ENCODE results near the gene SIM1.

Gene SIM1

GRCh38 chr6:100503043-100503705 lies 38.5 kb upstream of the SIM1 start:
- TF ChIP-seq CEBPB (IDR thresholded peaks at IDR 0.05) (no peak), ZBTB7A (IDR thresholded peaks at IDR 0.05; ENCODE audit: low read depth) (no peak), NFIC (IDR thresholded peaks at IDR 0.05) (no peak), USF1 (IDR thresholded peaks at IDR 0.05) (no peak), TEAD4 (IDR thresholded peaks at IDR 0.05) (no peak), CREB1 (IDR thresholded peaks at IDR 0.05; ENCODE audit: low read depth) (no peak), YY1 (IDR thresholded peaks at IDR 0.05; ENCODE audit: low read depth) (no peak), EGR1 (IDR thresholded peaks at IDR 0.05) (no peak), RAD21 (IDR thresholded peaks at IDR 0.05; ENCODE audit: low read depth) (no peak), EP300 (IDR thresholded peaks at IDR 0.05; ENCODE audit: borderline replicate concordance) (no peak), TAF1 (IDR thresholded peaks at IDR 0.05; ENCODE audit: low read depth) (no peak), FOXM1 (IDR thresholded peaks at IDR 0.05; ENCODE audit: borderline replicate concordance, low read depth) (no peak), MAX (IDR thresholded peaks at IDR 0.05) (no peak), REST (IDR thresholded peaks at IDR 0.05; ENCODE audit: low read depth) (no peak), TCF12 (IDR thresholded peaks at IDR 0.05; ENCODE audit: low read depth) (no peak)

- no peak for TF ChIP-seq MAX (IDR thresholded peaks at IDR 0.05)
These were observed 28.6 kb upstream of the SIM1 start for GRCh38 chr6:100493206-100493888.

- no peak for TF ChIP-seq ZBTB7A (IDR thresholded peaks at IDR 0.05; ENCODE audit: low read depth)
- no peak for TF ChIP-seq TCF12 (IDR thresholded peaks at IDR 0.05; ENCODE audit: low read depth)
- no peak for TF ChIP-seq TEAD4 (IDR thresholded peaks at IDR 0.05)
- no peak for TF ChIP-seq NFIC (IDR thresholded peaks at IDR 0.05)
- TF ChIP-seq TAF1 (IDR thresholded peaks at IDR 0.05; ENCODE audit: low read depth) = no peak
- no peak for TF ChIP-seq REST (IDR thresholded peaks at IDR 0.05; ENCODE audit: low read depth)
- TF ChIP-seq MAX (IDR thresholded peaks at IDR 0.05) = no peak
- TF ChIP-seq YY1 (IDR thresholded peaks at IDR 0.05; ENCODE audit: low read depth) = no peak
- no peak for TF ChIP-seq USF1 (IDR thresholded peaks at IDR 0.05)
- TF ChIP-seq RAD21 (IDR thresholded peaks at IDR 0.05; ENCODE audit: low read depth) = no peak
- no peak for TF ChIP-seq EP300 (IDR thresholded peaks at IDR 0.05; ENCODE audit: borderline replicate concordance)
- no peak for TF ChIP-seq FOXM1 (IDR thresholded peaks at IDR 0.05; ENCODE audit: borderline replicate concordance, low read depth)
- TF ChIP-seq CEBPB (IDR thresholded peaks at IDR 0.05) = no peak
- no peak for TF ChIP-seq CREB1 (IDR thresholded peaks at IDR 0.05; ENCODE audit: low read depth)
- no peak for TF ChIP-seq EGR1 (IDR thresholded peaks at IDR 0.05)
These were observed 27.4 kb upstream of the SIM1 start for GRCh38 chr6:100491952-100492670.

- TF ChIP-seq ZBTB7A (IDR thresholded peaks at IDR 0.05; ENCODE audit: low read depth) (no peak), EGR1 (IDR thresholded peaks at IDR 0.05) (no peak), EP300 (IDR thresholded peaks at IDR 0.05; ENCODE audit: borderline replicate concordance) (no peak), MAX (IDR thresholded peaks at IDR 0.05) (no peak), CREB1 (IDR thresholded peaks at IDR 0.05; ENCODE audit: low read depth) (no peak), CEBPB (IDR thresholded peaks at IDR 0.05) (no peak), RAD21 (IDR thresholded peaks at IDR 0.05; ENCODE audit: low read depth) (no peak), FOXM1 (IDR thresholded peaks at IDR 0.05; ENCODE audit: borderline replicate concordance, low read depth) (no peak), USF1 (IDR thresholded peaks at IDR 0.05) (no peak), REST (IDR thresholded peaks at IDR 0.05; ENCODE audit: low read depth) (no peak), YY1 (IDR thresholded peaks at IDR 0.05; ENCODE audit: low read depth) (no peak), TEAD4 (IDR thresholded peaks at IDR 0.05) (no peak), TCF12 (IDR thresholded peaks at IDR 0.05; ENCODE audit: low read depth) (no peak)
These were observed 25.3 kb upstream of the SIM1 start for GRCh38 chr6:100490065-100490464.
